Endothelial cell (in vitro differentiated cells): ENCODE measurements around the gene CALHM3. TPM values are rescaled to one million over a fixed set of nuclear protein-coding genes. Genes with fewer than 3 reads are reported as not detected.
"Not testable (repeated sequence)": the region's sequence is repeated elsewhere in the genome, so short reads cannot be mapped to it uniquely, and the experiment has no call there.

Experiments used
- DNase-seq: peaks from one replicate; pipeline ENCODE4 v3.0.0; 2021; ENCODE audit warnings: low spot score
- H3K27ac Mint-ChIP-seq: one replicate; pipeline ENCODE4 v1.8.0; 2021; ENCODE audit warnings: mixed read lengths, inconsistent platforms; ENCODE audit not compliant: unreplicated experiment
- H3K27me3 Mint-ChIP-seq: one replicate; pipeline ENCODE4 v1.8.0; 2021; ENCODE audit warnings: mild to moderate bottlenecking, moderate library complexity, mixed read lengths, inconsistent platforms; ENCODE audit not compliant: unreplicated experiment
- H3K36me3 Mint-ChIP-seq: one replicate; pipeline ENCODE4 v1.8.0; 2021; ENCODE audit warnings: mild to moderate bottlenecking, low read depth, mixed read lengths, inconsistent platforms; ENCODE audit not compliant: unreplicated experiment
- H3K4me1 Mint-ChIP-seq: one replicate; pipeline ENCODE4 v1.8.0; 2021; ENCODE audit warnings: mild to moderate bottlenecking, mixed read lengths, inconsistent platforms; ENCODE audit not compliant: unreplicated experiment
- H3K4me3 Mint-ChIP-seq: one replicate; pipeline ENCODE4 v1.8.0; 2021; ENCODE audit warnings: mild to moderate bottlenecking, mixed read lengths, inconsistent platforms; ENCODE audit not compliant: unreplicated experiment
- H3K9me3 Mint-ChIP-seq: one replicate; pipeline ENCODE4 v1.8.0; 2021; ENCODE audit warnings: mixed read lengths, inconsistent platforms; ENCODE audit not compliant: unreplicated experiment
- CTCF ChIP-seq: fragments of 200-600 bp; sonication (generic); IDR thresholded peaks from one replicate; pipeline ENCODE4 v1.5.0; 2021; ENCODE audit warnings: antibody characterized with exemption; ENCODE audit not compliant: unreplicated experiment
- total RNA-seq: library from RNA; stranded (reverse); fragmentation: NEBNext Ultra II Directional; extraction: Animal tissue kit (Norgen Biotek cat#: 25700); gene quantifications from one replicate; pipeline ENCODE4 v1.2.1, GENCODE V29; 2021; ENCODE audit not compliant: unreplicated experiment

Gene CALHM3
- total RNA-seq, 1 donor from 2014 or later: not detected

- H3K27ac Mint-ChIP-seq: peak overlapping the region; percentile 9
- no peak for DNase-seq
- no peaks in the 10 kb centered on the region for H3K9me3 Mint-ChIP-seq
- no peak for TF ChIP-seq CTCF
- peak overlapping the region; percentile 74 for H3K4me3 Mint-ChIP-seq
- H3K36me3 Mint-ChIP-seq: no peaks in the 10 kb centered on the region
- peaks cover 13% of the 10 kb centered on the region for H3K4me1 Mint-ChIP-seq
- H3K27me3 Mint-ChIP-seq: peaks cover 13% of the 10 kb centered on the region
Observed at GRCh38 chr10:103491729-103492364, 12.8 kb upstream of the CALHM3 start.

GRCh38 chr10:103490986-103491314 is 11.9 kb upstream of the CALHM3 start:
- Mint-ChIP-seq H3K36me3 (no peaks in the 10 kb centered on the region), H3K9me3 (no peaks in the 10 kb centered on the region), H3K27me3 (peaks cover 13% of the 10 kb centered on the region), H3K4me1 (peaks cover 13% of the 10 kb centered on the region), H3K4me3 (no peak overlapping the region), H3K27ac (no peak overlapping the region)
- DNase-seq: no peak
- no peak for TF ChIP-seq CTCF

- Mint-ChIP-seq H3K36me3 (no peaks in the 10 kb centered on the region), H3K27ac (no peak overlapping the region), H3K4me1 (no peaks in the 10 kb centered on the region), H3K27me3 (peaks cover 3% of the 10 kb centered on the region), H3K4me3 (no peak overlapping the region), H3K9me3 (no peaks in the 10 kb centered on the region)
- no peak for TF ChIP-seq CTCF
- no peak for DNase-seq
Observed at GRCh38 chr10:103487410-103487708, 8.3 kb upstream of the CALHM3 start.

- not testable (repeated sequence) for H3K4me1 Mint-ChIP-seq, H3K4me3 Mint-ChIP-seq, H3K9me3 Mint-ChIP-seq, H3K27ac Mint-ChIP-seq, H3K27me3 Mint-ChIP-seq, H3K36me3 Mint-ChIP-seq, DNase-seq
Observed at GRCh38 chr10:103486635-103487409, 7.8 kb upstream of the CALHM3 start.

GRCh38 chr10:103481974-103482531 is 3.0 kb upstream of the CALHM3 start:
- Mint-ChIP-seq H3K4me1 (no peaks in the 10 kb centered on the region), H3K36me3 (no peaks in the 10 kb centered on the region), H3K27me3 (peaks cover 5% of the 10 kb centered on the region), H3K4me3 (no peak overlapping the region), H3K9me3 (no peaks in the 10 kb centered on the region), H3K27ac (no peak overlapping the region)
- DNase-seq: peak; percentile 50
- peak; percentile 75 for TF ChIP-seq CTCF
